ENCODE measurements around the gene TPPP.
"Not testable (repeated sequence)": the region's sequence is repeated elsewhere in the genome, so short reads cannot be mapped to it uniquely, and the experiment has no call there.

The TPPP gene

DNA sequence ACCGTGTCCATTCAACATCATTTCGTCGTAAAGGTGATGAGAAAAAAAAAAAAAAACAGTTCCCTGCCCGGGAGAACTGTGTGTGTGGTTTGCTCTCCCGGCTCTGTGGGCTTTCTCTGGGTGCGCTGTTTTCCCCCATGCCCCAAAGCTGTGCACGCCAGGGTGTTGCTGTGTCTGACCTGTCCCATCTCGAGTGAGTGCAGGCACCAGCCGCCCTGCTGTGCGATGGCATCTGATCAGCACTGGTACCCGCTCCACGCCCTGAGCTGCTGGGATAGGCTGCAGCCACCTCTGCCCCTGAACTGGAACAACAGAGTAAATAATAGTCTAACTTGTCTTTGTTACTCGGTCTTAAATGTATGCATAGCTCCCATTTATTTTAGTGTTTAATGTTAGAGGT lies 47.7 kb downstream of the TPPP start:
- no peak for DNase-seq (ENCODE audit: low read depth in 2 of 2)

GRCh38 chr5:644971-645370 lies 48.2 kb downstream of the TPPP start:
- DNase-seq (ENCODE audit: low read depth in 2 of 2): no peak

DNA sequence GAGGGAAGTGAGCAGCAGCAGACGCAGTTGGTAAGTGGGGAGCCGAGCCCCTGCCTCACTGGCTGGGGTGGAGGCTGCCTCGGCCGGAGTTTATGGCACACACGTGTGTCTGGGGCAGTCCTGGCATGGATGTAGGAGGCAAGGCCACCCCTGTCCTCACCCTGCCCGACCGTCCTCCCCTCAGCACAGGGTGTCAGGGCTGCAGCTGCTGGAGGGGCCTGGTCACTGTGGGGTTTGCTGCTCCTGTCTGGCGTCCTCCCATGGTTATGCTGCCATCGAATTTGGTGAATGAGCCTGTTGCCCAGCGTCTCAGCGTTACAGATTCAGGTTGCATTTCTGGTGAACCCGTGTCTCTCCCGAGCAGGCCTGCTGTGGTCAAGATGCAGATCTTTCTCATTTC lies 48.6 kb downstream of the TPPP start:
- no peak for DNase-seq (ENCODE audit: low read depth in 2 of 2)

DNA sequence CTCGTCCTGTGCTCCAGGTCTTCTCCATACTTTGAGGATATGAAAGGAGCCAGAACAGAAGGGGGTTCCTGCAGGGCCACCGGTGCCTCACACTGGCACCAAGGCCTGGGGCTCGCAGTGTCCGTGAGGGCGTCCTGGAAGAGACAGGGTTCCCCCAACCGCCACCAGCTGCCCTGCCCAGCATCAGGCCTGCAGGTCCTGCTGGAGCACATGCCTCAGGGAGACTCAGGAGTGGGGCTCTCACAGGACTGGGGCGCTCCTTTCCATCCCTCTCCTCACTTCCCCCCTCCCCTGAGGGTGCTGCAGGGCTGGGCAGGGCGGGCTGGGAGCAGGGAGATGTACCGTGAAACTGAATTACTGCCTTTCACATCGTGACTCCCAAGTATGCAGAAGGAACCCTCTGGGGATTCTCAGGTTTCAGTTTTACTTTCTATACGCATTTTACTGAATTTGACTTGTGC lies 49.3 kb downstream of the TPPP start:
- DNase-seq (ENCODE audit: low read depth in 2 of 2): no peak

DNA sequence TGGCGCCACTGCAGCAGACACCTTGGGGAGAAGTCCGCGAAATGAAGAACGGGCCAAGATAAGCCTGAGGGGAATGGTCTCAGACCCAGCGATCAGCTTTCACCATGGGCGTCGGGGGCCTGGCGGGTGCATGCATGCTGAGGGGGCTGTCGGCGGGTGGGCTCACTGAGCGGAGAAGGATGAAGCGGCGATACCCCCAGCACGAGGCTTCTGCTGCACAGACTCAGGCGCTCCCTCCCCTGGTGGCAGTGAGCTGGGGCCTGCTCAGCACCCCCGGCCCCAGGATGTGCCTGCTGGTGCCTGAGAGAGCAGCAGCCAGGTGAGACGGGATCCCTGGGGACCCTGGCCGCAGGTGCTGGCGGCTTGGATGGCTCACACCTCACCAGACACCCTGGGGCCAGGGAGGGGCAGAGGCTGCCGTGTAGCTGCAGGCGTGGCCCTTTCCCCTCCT lies 49.8 kb downstream of the TPPP start:
- DNase-seq (ENCODE audit: low read depth in 2 of 2): no peak

GRCh38 chr5:642481-642880 lies 50.7 kb downstream of the TPPP start:
- DNase-seq (ENCODE audit: low read depth in 2 of 2): no peak

GRCh38 chr5:641331-641765 lies 51.8 kb downstream of the TPPP start:
- no peak for DNase-seq (ENCODE audit: low read depth in 2 of 2)

- DNase-seq (ENCODE audit: low read depth in 2 of 2): no peak
Measured at GRCh38 chr5:640461-641330, 52.5 kb downstream of the TPPP start.

DNA sequence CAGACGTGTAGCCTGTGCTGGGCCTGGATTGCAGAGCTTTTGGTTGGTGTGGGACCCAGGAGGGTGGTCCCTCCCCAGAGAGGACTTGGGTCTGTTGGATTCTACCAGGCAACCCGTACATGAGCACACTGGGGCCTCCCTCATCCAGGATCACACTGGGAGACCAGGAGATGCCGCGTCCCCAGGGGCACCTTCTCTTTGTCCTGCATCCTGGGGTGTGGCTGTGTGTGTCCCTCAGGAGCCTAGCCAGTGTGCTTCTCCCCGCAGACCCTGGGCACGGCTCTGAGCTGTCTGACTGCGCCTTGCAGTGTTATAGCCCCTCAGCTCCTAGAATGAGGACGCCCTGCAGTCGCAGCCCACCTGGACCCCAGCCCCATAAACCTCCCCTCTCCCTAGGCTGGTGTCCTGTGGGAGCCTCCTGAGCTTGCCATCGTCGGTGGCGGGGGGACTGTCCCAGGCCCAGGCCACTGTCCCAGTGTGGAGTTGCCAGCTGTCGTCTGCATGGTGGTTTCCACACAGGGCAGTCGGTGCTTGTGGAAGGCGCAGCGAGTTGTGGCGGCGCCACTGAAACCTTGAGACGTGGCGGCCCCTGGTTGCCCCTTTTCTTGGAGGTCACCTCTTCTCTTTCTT lies 53.5 kb downstream of the TPPP start:
- no peak for DNase-seq (ENCODE audit: low read depth in 2 of 2)

DNA sequence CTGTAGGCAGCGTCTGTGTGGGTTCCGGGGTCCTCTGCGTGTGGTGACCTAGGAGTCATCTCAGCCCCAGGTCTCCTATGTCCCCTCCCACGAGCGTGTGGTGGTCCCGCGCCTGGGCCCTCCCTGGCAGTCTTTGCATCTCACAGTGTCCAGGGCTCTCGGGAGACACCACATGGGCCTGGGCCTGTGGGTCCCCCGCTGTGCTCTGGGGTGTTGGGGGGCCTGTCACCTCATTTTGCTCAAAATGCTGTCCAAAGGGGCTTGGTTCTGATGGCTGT lies 54.0 kb downstream of the TPPP start:
- DNase-seq (ENCODE audit: low read depth in 2 of 2): no peak

DNA sequence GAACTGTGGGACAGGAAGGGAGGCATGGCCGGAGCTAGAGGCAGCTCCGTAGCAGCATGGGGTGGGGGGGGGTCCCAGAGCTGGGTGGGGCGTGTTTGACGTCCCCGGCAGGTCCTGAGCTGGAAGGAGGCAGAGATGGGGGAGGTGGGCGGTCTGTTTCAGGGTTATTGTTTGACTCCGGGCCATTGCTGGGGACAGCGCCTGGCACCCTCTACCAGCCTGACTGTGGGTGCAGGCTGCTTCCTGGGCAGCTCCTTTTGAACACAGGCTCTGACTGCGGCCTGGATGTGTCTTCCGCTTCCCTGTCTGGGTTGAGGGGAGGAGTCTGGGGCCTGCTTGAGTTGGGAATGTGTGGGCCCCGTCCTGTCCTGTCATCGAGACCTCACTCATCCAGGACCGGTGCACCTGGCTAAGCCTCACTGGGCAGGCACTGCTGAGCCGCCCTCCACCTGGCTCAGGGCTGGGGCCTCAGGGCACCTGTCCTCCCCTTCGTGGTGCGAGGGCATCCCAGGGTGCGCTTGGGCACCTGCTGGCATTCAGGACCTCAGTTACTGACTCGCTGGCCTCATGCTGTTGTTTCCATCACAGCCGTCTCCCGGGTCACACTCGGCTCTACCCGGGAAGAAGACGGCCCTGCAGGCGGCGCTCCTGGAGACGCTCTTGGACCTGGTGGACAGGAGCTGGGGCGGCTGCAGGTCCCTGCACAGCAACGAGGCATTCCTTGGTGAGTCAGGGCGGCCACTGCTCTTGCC lies 54.5 kb downstream of the TPPP start:
- DNase-seq (ENCODE audit: low read depth in 2 of 2): no peak

DNA sequence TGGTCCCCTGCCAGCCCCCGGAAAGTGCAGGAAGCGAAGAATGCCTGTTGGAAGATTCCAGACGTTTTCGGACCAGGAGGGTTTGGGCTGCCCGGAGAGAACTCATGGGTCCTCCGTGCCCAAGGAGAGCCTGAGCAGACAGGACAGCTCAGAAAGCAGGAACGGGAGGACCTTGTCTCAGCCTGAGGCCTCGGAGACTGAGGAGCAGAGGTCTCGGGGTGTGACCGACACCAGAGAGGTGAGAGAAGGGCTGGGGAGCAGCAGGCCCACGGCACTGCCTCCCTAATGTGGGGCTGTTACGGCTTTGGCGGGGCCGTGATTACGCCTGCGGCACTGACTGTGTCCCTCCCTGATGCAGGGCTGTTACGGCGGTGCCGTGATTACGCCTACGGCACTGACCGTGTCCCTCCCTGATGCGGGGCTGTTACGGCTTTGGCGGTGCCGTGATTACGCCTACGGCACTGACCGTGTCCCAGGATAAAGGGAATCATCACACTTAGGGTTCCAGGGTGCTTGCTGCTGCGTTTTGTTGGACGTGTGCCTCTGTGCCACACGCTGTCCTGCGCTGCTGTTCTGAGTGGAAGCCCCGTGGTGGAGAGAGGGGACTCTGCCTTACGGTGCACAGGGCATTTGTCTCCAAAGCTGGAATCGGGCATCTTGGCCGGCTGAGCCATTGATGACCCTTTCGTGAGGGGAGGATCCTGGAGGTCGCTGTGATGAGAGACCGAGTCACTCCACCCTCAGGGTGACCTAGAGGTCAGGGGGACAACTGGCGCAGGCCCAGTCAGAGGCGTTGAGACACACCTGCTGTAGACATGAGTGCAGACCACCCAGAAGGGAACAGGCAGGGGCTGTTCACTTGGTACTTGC lies 55.3 kb downstream of the TPPP start:
- no peak for DNase-seq (ENCODE audit: low read depth in 2 of 2)

- no peak for DNase-seq (ENCODE audit: low read depth in 2 of 2)
Measured at GRCh38 chr5:636951-637350, 56.2 kb downstream of the TPPP start.

DNA sequence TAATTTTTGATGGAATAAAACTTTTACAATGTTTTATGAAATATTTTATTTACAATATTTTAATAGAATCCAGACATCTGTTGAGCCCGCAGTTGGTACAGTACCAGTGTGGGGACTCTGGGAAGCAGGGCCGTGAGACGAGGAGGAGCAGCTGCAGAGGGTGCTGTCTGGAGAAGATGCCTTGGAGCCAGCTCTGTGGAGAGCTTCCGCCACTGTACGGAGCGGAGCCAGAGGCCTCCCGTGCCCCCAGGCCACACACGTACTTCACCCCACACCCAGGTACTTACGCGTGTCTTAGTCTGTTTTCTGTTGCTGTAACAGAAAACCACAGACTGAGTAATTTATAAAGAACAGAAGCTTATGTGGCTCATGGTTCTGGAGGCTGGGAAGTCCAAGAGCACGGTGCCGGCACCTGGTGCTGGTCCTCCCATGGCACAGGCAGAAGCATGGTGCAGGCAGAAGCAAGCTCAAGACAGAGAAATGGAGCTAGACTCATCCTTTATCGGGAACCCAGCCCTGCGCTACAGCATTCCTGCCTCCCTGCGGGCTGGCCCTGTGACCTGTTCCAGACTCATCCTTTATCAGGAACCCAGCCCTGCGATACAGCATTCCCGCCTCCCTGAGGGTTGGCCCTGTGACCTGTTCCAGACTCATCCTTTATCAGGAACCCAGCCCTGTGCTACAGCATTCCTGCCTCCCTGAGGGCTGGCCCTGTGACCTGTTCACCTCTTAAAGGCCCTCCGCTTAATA lies 57.7 kb downstream of the TPPP start:
- DNase-seq (ENCODE audit: low read depth in 2 of 2): no peak

GRCh38 chr5:634191-634590 lies 59.0 kb downstream of the TPPP start:
- no peak for DNase-seq (ENCODE audit: low read depth in 2 of 2)

GRCh38 chr5:633501-633955 lies 59.6 kb downstream of the TPPP start:
- DNase-seq (ENCODE audit: low read depth in 2 of 2): no peak

GRCh38 chr5:628351-629205 lies 64.6 kb downstream of the TPPP start:
- not testable (repeated sequence) for DNase-seq (ENCODE audit: low read depth in 2 of 2)

DNA sequence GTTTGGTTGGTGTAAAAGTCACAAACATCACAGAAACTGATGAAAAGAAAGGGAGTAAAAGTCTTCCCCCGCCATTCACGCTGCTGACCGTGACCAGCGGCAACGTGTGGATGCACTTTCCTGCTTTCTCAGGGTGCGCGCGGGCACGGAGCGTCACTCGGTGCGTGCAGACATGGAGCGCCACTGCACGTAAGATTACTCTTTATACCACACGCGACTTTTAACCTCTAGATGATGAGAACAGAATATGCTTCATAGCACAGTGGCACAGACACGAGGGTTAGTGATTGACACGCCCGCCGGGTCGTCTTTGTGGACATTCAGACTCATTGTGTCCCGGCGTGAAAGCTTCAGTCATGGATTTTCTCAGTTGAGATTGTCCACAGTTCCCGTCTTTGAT lies 65.3 kb downstream of the TPPP start:
- no peak for DNase-seq (ENCODE audit: low read depth in 2 of 2)

DNA sequence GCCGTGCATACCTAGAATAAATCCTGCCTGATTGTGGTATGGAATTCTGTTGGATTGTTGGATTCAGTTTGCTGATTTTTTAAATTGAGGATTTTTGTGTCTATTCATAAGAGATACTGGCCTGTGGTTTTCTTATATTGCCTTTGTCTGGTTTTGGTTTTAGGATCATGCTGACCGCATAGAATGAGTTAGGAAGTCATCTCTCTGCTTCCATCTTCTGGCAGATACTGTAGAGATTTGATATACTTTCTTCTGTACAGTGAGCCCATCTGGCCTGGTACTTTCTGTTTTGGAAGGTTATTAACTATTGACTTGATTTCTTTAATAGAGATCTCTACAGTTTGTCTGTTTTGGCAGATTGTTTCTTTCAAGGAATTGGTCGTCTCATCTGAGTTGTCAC lies 66.3 kb downstream of the TPPP start:
- DNase-seq (ENCODE audit: low read depth in 2 of 2): no peak

GRCh38 chr5:625516-625915 lies 67.6 kb downstream of the TPPP start:
- no peak for DNase-seq (ENCODE audit: low read depth in 2 of 2)
